ENCODE measurements around the gene LY6G6C.

Gene LY6G6C

DNA sequence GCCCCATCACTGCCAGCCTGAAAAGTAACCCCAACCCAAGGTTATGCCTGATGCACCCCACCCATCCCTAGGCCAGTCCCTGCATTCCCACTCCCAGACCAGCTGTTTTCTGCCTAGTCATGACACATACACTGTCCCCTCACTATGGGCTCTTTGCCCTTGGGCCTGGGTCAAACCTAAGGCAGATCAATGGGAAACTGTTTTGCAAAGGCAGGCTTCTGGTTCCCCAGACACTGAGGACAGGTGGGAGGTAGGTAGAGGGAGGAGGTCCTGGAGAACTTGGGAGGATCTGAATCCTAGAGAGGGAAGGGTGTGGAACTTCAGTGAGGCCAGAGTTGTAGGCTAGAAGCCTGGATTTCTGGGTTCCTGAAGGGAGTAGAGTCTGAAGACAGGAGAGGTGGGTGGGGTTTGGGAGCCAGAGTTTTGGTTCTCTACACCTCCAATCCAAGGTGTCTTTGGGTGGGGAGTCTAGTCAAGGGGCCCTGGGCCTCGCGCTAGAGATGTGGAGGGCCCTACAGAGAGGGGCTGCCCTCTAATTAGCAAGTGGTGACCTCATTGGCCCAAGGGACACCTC is 12.8 kb upstream of the LY6G6C start:
- DNase-seq, result no peak
- H3K9me3 ChIP-seq, result no peaks in the 10 kb centered on the region
- H3K4me3 ChIP-seq (ENCODE audit: low read depth, low read length), result peak overlapping the region; percentile 99
- peaks cover 26% of the 10 kb centered on the region for H3K36me3 ChIP-seq
- H3K4me1 ChIP-seq, result no peaks in the 10 kb centered on the region; the same call in none of the 2 replicates
- TF ChIP-seq, protein P1, sequence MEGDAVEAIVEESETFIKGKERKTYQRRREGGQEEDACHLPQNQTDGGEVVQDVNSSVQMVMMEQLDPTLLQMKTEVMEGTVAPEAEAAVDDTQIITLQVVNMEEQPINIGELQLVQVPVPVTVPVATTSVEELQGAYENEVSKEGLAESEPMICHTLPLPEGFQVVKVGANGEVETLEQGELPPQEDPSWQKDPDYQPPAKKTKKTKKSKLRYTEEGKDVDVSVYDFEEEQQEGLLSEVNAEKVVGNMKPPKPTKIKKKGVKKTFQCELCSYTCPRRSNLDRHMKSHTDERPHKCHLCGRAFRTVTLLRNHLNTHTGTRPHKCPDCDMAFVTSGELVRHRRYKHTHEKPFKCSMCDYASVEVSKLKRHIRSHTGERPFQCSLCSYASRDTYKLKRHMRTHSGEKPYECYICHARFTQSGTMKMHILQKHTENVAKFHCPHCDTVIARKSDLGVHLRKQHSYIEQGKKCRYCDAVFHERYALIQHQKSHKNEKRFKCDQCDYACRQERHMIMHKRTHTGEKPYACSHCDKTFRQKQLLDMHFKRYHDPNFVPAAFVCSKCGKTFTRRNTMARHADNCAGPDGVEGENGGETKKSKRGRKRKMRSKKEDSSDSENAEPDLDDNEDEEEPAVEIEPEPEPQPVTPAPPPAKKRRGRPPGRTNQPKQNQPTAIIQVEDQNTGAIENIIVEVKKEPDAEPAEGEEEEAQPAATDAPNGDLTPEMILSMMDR (IDR thresholded peaks at IDR 0.05; ENCODE audit: low read depth, low read length), result no peak
- no peaks in the 10 kb centered on the region for H3K27me3 ChIP-seq

DNA sequence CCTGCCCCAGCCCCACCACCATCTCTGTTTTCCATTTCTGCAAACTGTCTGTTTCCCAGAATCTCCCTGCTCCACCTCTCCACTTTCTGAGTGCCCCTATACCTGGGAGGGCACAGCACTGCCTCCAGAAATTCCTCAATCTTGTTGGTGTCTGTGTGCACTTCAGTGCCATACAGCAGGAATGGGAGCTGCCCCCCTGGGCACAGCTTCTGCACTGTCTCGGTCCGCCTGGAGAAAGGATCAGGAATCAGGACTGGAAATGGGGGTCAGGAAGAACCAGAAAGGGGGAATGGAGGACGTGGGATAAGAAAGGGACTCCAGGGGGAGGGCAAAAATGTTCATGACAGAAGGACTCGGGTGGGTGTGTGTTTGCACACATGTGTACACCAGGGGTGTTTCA is 12.2 kb upstream of the LY6G6C start:
- no peaks in the 10 kb centered on the region; the same call in none of the 2 replicates for H3K4me1 ChIP-seq
- DNase-seq, result no peak
- no peak overlapping the region; the same call in 1 of the 2 replicates for H3K4me3 ChIP-seq (ENCODE audit: low read depth, low read length)
- H3K36me3 ChIP-seq, result peaks cover 26% of the 10 kb centered on the region
- no peaks in the 10 kb centered on the region for H3K27me3 ChIP-seq
- no peaks in the 10 kb centered on the region for H3K9me3 ChIP-seq
- TF ChIP-seq, protein P1 (IDR thresholded peaks at IDR 0.05; ENCODE audit: low read depth, low read length), result no peak

DNA sequence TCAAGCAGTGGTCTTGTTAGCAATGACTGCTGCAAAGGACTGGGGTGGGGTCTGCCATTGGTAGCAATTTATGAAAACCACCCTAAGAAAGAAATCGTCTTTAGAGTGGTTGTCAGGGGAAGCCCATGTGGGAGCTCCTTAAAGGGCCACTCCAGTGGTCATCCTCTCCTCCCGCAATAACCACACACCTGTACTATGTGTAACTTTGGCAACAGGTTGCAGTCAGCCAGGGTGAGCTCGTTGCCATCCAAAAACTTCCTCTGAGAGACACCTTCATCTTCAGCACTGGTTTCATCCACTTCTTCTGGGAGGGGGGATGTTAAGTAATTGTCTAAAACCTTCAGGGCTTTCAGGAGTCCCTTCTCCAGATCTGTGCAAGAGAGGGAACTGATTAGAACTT is 10.5 kb upstream of the LY6G6C start:
- no peak overlapping the region for H3K4me3 ChIP-seq (ENCODE audit: low read depth, low read length)
- peaks cover 26% of the 10 kb centered on the region for H3K36me3 ChIP-seq
- no peaks in the 10 kb centered on the region; the same call in none of the 2 replicates for H3K4me1 ChIP-seq
- H3K27me3 ChIP-seq, result no peaks in the 10 kb centered on the region
- no peak for DNase-seq
- H3K9me3 ChIP-seq, result no peaks in the 10 kb centered on the region
- TF ChIP-seq, protein P1 (IDR thresholded peaks at IDR 0.05; ENCODE audit: low read depth, low read length), result no peak

DNA sequence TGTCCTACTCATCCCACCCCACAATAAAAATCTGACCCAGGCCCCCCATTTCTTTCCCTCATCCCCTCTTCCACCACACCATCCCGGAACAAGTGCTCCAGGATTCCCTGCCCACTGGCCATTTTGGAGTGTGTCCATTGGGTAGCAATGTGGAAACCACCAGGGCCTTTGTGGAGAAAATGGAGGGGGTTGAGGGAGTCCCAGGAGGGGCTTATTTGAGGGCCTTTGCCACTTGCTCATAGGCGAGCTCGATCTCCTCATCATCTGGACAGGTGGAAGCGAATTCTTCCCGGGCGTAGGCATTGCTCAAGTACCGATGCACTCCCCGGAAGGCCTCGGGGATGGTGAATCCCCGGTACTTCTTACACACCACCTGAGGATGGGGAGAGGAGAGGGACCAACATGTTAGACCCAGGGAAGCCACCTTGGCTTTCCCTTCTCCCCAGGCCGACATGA is 9.1 kb upstream of the LY6G6C start:
- no peak for DNase-seq
- Histone ChIP-seq H3K9me3 (no peaks in the 10 kb centered on the region), H3K4me1 (no peaks in the 10 kb centered on the region; the same call in 1 of the 2 replicates), H3K4me3 (ENCODE audit: low read depth, low read length) (no peak overlapping the region), H3K27me3 (no peaks in the 10 kb centered on the region), H3K36me3 (peaks cover 26% of the 10 kb centered on the region)
- TF ChIP-seq, protein P1 (IDR thresholded peaks at IDR 0.05; ENCODE audit: low read depth, low read length), result no peak

DNA sequence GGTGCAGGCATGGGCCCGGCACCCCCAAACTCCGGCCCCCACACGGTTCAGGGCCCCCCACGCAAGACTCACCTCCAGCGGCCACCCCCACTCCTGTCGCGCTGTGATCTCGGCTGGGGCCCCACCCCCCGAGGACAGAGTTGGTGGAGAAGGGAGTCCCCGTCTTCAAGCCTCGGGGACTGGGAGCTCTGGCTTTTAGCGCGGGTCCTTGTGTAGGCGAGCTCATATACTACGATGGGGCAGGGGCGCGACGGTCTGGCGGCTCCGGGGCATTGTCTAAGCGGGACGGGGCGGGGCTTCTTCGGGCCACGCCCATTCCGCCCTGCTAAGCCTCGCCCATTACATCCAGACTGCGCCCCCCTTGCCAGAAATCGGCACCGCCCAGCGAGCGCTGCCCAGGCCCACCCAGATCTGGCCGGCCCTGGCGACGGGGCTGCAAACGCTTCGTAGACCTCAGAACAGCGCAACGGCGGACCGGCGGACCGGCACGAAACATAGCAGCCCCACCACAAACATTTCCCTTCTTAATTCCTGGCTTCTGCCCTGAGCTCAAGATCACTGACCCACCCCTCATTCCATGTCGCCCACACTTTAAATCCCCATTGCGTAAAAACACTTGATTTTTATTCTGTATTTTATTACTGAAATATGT is 8.6 kb upstream of the LY6G6C start:
- DNase-seq, result peak; percentile 96
- H3K27me3 ChIP-seq, result no peaks in the 10 kb centered on the region
- TF ChIP-seq, protein P1 (IDR thresholded peaks at IDR 0.05; ENCODE audit: low read depth, low read length), result no peak
- no peaks in the 10 kb centered on the region; the same call in 1 of the 2 replicates for H3K4me1 ChIP-seq
- H3K36me3 ChIP-seq, result peaks cover 26% of the 10 kb centered on the region
- no peaks in the 10 kb centered on the region for H3K9me3 ChIP-seq
- H3K4me3 ChIP-seq (ENCODE audit: low read depth, low read length), result peak overlapping the region; percentile 80

DNA sequence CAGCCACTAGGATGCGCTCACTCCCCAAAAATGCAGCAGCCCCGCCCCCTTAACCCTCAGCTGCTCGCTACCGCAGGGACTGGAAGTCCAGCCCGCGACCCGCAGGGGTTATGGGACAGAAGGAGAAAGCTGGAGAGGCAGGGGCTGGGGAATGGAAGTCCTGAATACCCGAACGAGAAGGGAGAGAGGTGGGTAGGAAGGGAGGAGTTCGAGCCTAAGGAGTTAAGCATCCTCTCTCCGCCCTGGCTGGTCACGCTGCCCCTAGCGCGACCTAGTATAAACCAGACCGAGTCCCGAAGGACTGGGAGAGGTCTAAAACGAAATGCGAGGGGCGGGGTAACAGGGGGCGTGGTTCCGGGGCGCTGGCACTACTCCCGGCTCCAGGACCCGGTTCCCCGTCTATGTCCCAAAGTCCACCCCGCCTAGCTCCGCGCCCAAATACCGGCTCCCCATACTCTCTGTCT is 8.0 kb upstream of the LY6G6C start:
- Histone ChIP-seq H3K4me1 (no peaks in the 10 kb centered on the region; the same call in 1 of the 2 replicates), H3K9me3 (no peaks in the 10 kb centered on the region), H3K4me3 (ENCODE audit: low read depth, low read length) (peak overlapping the region; percentile 80), H3K27me3 (no peaks in the 10 kb centered on the region), H3K36me3 (peaks cover 26% of the 10 kb centered on the region)
- DNase-seq, result peak; percentile 86
- TF ChIP-seq, protein P1 (IDR thresholded peaks at IDR 0.05; ENCODE audit: low read depth, low read length), result peak; percentile 67; the same call in 1 of the 2 replicates
